Activated CD8-positive, alpha-beta T cell treated with anti-CD3 and anti-CD28 coated beads for 36 hours (primary cell): ENCODE measurements around the gene HHLA2. TPM values are rescaled to one million over a fixed set of nuclear protein-coding genes. Genes with fewer than 3 reads are reported as not detected.

ENCODE experiments used
- ATAC-seq: fragments of 200-7000 bp; cut with Tn5 transposase; one replicate; pipeline ENCODE4 v1.10.0; 2021; ENCODE audit warnings: mild to moderate bottlenecking, moderate library complexity
- CTCF ChIA-PET: fragments of 350-600 bp; sonication (Branson Sonifier 250); formaldehyde crosslinking; loops from one replicate; lab custom pipeline; 2021; ENCODE audit warnings: antibody characterized with exemption; lab: Charles Lee
- POLR2A ChIA-PET: fragments of 350-600 bp; sonication (Branson Sonifier 250); formaldehyde crosslinking; loops from one replicate; lab custom pipeline; 2021; ENCODE audit warnings: antibody characterized with exemption; lab: Charles Lee
- DNase-seq: peaks from one replicate; pipeline ENCODE4 v3.0.0-alpha.2; 2020
- H3K27ac Mint-ChIP-seq: one replicate; pipeline ENCODE4 v1.8.0; 2021; ENCODE audit warnings: mild to moderate bottlenecking, mixed read lengths
- H3K27me3 Mint-ChIP-seq: one replicate; pipeline ENCODE4 v1.8.0; 2021; ENCODE audit warnings: mixed read lengths
- H3K36me3 Mint-ChIP-seq: one replicate; pipeline ENCODE4 v1.8.0; 2021; ENCODE audit warnings: low read depth, mixed read lengths
- H3K4me1 Mint-ChIP-seq: one replicate; pipeline ENCODE4 v1.8.0; 2021; ENCODE audit warnings: low read depth, mixed read lengths
- H3K4me3 Mint-ChIP-seq: one replicate; pipeline ENCODE4 v1.8.0; 2021; ENCODE audit warnings: mild to moderate bottlenecking, moderate library complexity, mixed read lengths
- H3K9me3 Mint-ChIP-seq: one replicate; pipeline ENCODE4 v1.8.0; 2021; ENCODE audit warnings: mixed read lengths
- CTCF ChIP-seq: fragments of 200-600 bp; IDR thresholded peaks from one replicate; pipeline ENCODE4 v1.8.0; 2022; ENCODE audit warnings: antibody characterized with exemption, mild to moderate bottlenecking
- intact Hi-C: fragments of 100-400 bp; cut with micrococcal nuclease; formaldehyde crosslinking; loops from one replicate; pipeline ENCODE4 v1.10.0; 2022
- total RNA-seq, 2 experiments: library from RNA; stranded (reverse); gene quantifications; one replicate each; pipeline ENCODE4 v1.2.3, GENCODE V29; 2021

HHLA2 gene
- total RNA-seq, 2 experiments from 2014 or later = 1.7 to 2.2 TPM

GRCh38 chr3:108381529-108382140, 85.3 kb downstream of the HHLA2 start:
- Mint-ChIP-seq H3K27me3 (no peaks in the 10 kb centered on the region), H3K27ac (no peak overlapping the region), H3K4me1 (peaks cover 3% of the 10 kb centered on the region), H3K9me3 (no peaks in the 10 kb centered on the region), H3K4me3 (no peak overlapping the region), H3K36me3 (no peaks in the 10 kb centered on the region)
- no peak for TF ChIP-seq CTCF
- ATAC-seq (no peak), DNase-seq (no peak)
- POLR2A ChIA-PET = interaction anchor here (0.6 kb wide), 2 partner anchors 39 to 192 kb away, joined by 3 read pairs; no protein-coding TSS in a partner anchor
- intact Hi-C loops = no loop called here
- CTCF ChIA-PET = interaction anchor here (1.2 kb wide), 1 partner anchor 96 kb away, joined by 3 read pairs; no protein-coding TSS in a partner anchor

DNA sequence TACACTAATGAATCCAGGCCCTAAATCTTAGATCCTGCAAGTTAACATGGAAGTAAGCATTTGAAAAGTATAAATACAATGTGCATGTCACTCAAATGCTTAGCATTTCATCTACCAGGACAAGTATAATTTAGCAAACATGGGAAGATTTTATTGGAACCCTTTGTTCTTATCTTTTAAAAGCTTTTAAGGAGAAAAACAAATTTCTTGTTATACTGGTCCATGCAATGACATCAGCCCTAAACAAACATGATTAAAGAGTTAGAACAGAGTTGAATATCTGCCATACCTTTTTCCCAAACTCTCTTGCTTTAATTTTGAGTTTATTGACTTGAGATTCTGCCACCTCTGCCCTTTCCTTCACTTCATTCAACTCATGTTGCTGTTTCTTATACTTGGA, 87.0 kb downstream of the HHLA2 start:
- Mint-ChIP-seq H3K27ac (no peak overlapping the region), H3K4me1 (peaks cover 18% of the 10 kb centered on the region), H3K27me3 (no peaks in the 10 kb centered on the region), H3K4me3 (no peak overlapping the region), H3K36me3 (no peaks in the 10 kb centered on the region), H3K9me3 (no peaks in the 10 kb centered on the region)
- intact Hi-C loops = no loop called here
- ChIA-PET CTCF (no interaction called here), POLR2A (no interaction called here)
- DNase-seq = no peak
- no peak for ATAC-seq
- TF ChIP-seq CTCF = no peak

GRCh38 chr3:108387063-108387462, 90.7 kb downstream of the HHLA2 start:
- H3K4me1 Mint-ChIP-seq = peaks cover 27% of the 10 kb centered on the region
- H3K27ac Mint-ChIP-seq = no peak overlapping the region
- no peaks in the 10 kb centered on the region for H3K36me3 Mint-ChIP-seq
- H3K27me3 Mint-ChIP-seq = peaks cover 5% of the 10 kb centered on the region
- ChIA-PET CTCF (interaction anchor here (0.6 to 1.6 kb wide), 3 partner anchors 16 to 259 kb away, joined by 3 to 4 read pairs (median 3); no protein-coding TSS in a partner anchor), POLR2A (interaction anchor here (1.0 kb wide), 1 partner anchor 88 kb away, joined by 3 read pairs; no protein-coding TSS in a partner anchor)
- H3K4me3 Mint-ChIP-seq = no peak overlapping the region
- TF ChIP-seq CTCF = no peak
- DNase-seq (no peak), ATAC-seq (no peak)
- H3K9me3 Mint-ChIP-seq = no peaks in the 10 kb centered on the region
- intact Hi-C loops = loop anchor here (5.0 kb wide), 1 partner anchor 95 kb away; no protein-coding TSS in a partner anchor

DNA sequence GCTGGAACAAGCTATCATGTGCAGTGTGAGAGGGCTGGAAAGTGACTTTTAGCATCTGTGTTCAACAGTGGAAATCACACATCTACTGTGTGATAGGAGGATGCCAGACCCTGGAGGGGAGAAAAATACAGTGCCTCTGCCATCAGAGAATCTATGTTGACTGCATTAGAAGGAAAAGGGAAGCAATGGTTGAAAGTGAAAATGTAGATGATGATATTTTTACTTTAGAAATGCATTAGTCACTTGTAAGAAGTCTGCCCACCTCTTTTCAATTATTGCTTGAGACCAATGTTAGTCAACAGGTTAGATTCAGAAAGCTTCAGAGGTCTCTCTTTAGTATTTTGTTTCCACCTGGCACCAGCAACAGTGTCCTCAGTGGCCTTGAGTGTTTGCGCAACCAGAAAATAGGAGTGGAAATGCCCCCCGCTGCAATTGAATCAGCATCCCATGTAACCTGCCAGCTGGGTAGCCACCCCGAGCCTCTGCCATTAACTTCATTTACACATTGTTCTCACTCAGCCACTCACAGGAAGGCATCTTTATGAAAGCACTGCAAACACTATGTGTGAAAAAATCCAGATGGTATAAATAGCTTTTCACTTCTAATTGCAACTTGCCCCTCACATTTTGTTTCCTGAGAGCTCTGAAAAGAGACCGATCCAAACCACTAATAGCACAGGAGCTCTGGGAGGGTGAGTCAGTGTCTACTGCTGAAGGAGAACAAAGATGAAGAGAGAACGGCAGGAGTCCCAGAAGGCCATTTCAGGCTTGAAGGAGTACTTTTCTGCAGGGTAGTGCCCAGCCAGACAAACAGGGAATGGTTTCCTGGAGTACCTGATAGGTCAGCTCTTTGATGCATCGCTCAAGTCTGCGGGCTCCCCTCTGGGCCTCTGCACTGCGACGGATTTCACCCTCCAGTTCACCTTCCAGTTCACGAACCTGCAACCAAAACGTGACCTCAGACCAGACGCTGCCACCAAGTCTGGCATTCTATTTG, 92.1 kb downstream of the HHLA2 start:
- intact Hi-C loops = loop anchor here (5.0 kb wide), 1 partner anchor 96 kb away; no protein-coding TSS in a partner anchor
- H3K36me3 Mint-ChIP-seq = no peaks in the 10 kb centered on the region
- CTCF ChIA-PET = interaction anchor here (0.6 to 1.9 kb wide), 9 partner anchors 12 to 261 kb away, joined by 3 to 5 read pairs (median 3); no protein-coding TSS in a partner anchor

More for the DNA sequence above, 92.1 kb downstream of the HHLA2 start:
- H3K27me3 Mint-ChIP-seq = peaks cover 7% of the 10 kb centered on the region
- H3K4me1 Mint-ChIP-seq = peaks cover 27% of the 10 kb centered on the region
- POLR2A ChIA-PET = interaction anchor here (0.6 to 1.6 kb wide), 7 partner anchors 62 to 232 kb away, joined by 3 to 4 read pairs (median 3); partner anchors contain the start of gene HHLA2
- H3K9me3 Mint-ChIP-seq = no peaks in the 10 kb centered on the region
- TF ChIP-seq CTCF = no peak
- peak; percentile 51 for DNase-seq
- peak; percentile 85 for ATAC-seq
- H3K27ac Mint-ChIP-seq = peak overlapping the region; percentile 71
- H3K4me3 Mint-ChIP-seq = peak overlapping the region; percentile 24
